Activated CD4-positive, alpha-beta T cell treated with anti-CD3 and anti-CD28 coated beads, Interleukin-2, amount 50 U/mL, for 1 hour (primary cell): ENCODE results near the gene PDXDC1.
"Not testable (repeated sequence)": the region's sequence is repeated elsewhere in the genome, so short reads cannot be mapped to it uniquely, and the experiment has no call there.

Source experiments
- DNase-seq: peaks from one replicate; pipeline ENCODE4 v3.0.0-alpha.2; 2020

Gene PDXDC1

DNA sequence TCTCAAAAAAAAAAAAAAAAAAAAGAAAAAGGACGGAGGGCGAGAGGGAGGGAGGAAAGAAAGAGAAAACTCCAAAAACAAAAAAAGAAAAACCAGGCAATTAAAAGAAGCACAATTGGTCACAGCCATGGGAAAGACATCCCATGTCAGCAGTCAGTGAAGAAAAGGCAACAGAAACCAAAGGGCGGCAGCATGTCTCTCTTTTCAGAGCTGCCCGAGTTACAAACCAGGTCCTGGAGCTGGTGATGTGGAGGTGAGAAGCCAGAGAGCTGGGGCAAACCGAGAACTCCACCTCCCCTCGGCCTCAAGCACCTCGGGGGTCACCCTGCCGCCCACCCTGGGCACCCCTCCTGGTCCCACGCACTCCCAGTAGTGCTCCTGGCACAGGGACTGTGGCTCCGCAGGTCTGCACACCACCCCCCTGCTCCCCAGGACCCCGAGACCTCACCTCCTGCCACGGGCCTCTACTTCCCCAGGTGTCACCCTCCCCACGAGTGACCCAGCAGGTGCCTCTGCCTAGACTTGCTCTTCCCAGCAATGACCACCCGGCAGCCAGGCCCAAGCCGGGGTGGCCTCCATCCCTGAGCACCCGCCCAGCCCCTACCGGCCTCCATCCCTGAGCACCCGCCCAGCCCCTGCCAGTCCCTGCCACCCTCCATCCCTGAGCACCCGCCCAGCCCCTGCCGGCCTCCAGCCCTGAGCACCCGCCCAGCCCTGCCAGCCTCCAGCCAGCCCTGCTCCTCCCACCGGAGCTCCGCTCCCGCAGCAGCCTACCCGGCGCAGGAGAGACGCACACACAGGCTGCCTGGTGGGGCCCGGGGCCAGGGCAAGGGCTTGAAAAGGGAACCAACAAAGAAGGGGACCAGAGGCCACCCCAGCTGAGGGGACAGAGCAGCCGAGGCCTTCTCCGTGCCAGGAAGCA lies 165.9 kb downstream of the PDXDC1 start:
- DNase-seq: not testable (repeated sequence)

DNA sequence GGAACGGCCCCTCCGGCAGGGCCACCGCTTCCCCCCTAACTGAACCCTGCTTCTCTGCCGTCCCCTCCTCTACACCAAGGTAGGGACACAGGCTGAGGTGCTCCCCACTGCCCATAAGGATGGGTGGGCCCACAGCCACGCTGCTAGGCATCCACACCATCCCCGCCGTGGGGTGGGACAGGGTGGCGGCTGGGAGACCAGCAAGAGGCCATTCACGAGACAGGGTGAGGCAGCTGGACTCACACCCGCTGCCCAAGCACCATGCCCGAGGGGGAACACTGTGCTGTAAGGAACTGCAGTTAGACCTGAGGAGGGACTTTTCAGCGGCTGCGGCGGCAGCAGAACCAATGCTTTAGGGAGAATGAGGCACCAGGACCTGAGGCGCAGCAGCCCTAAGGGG lies 166.8 kb downstream of the PDXDC1 start:
- no peak for DNase-seq

DNA sequence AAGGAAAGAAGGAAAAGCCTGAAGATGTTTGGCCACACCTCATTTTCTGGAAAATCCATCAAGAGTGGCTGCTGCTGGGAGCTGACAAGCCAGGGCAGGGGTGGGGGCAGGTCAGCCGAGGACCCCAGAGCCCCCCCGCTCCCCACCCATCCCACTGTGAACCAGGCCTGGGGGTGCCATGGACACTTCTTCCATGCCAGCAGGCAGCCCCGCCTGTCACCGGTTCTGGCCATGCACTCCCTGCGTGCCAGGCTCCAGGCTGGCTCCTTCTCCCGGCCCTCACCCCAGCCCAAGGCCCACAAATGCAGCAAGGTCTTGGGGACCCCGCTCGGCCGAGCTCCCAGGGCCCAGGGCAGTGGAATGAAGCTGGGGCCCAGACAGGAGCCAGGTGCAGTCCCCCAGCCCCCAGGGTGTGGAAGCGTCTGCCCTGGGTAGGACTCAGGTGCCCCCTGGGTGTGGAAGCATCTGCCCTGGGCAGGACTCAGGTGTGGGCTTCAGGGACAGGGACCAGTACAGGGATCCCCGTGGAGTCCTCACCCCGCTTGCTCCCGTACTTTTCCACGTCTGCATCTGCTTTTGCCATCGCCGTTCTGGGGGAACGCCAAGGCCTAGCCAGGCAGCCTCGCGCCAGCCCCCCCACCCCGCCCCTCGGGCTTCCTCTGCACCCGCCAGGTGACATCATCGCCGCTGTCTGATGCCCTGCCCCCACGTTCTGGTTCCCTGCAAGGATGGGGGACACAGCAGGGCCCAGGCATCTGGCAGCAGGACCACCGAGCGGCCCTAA lies 167.5 kb downstream of the PDXDC1 start:
- DNase-seq: not testable (repeated sequence)

DNA sequence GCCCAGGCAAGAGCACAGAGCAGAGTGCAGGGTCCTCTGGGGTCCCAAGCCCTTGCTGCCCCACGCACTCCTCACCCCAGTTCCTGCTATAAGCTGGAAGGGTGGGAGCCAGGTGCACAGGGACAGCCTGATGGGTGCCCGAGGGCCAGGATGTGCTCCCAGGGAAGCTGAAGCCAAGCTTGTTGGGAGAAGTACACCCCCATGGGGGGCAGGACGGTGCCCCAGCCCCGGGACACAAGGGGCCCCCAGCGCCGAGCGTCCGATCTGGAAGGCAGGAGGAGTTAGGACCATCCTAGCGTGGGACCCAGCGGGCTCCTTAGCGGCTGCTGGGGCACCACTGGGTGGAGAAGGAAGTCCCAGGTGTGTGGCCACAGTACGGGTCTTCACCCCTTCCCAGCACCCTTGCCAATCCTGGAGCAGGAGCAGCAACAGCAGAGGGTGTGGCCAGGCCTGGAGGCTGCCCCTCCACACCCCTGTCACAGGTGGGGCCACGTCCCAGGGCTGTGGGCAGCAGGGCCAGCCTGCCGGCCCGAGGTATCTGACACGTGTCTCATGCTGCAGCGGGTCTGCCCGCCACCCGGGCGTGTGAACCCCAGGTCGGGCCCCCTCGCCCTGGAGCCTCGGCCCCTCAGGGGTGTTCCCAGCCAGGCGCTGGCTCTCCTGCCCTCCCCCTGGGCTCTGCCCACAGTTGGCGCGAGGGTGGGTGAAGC lies 168.2 kb downstream of the PDXDC1 start:
- DNase-seq: not testable (repeated sequence)

DNA sequence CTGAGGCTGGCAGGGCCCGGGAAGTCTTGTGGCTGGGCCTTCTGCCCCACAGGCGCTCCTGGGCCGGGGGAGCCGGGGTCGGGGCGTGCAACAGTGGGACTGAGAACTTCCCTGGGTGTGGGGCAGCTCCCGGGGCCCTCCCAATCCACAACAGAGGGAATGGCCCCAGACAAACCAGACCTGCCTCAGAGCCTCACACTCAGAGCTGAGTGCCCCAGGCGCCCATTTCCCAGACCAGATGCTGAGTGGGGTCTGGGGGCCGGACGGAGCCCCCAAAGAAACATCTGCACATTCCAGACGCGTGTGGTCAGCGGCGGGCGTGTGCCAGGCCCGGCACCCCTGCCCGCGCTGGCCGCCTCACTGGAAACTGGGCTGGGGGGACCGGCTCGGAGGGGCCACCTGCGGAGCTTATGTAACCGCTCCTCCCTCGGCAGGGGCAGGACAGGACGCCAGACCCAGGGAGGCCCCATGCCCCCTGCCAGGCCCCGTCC lies 168.8 kb downstream of the PDXDC1 start:
- DNase-seq: not testable (repeated sequence)

DNA sequence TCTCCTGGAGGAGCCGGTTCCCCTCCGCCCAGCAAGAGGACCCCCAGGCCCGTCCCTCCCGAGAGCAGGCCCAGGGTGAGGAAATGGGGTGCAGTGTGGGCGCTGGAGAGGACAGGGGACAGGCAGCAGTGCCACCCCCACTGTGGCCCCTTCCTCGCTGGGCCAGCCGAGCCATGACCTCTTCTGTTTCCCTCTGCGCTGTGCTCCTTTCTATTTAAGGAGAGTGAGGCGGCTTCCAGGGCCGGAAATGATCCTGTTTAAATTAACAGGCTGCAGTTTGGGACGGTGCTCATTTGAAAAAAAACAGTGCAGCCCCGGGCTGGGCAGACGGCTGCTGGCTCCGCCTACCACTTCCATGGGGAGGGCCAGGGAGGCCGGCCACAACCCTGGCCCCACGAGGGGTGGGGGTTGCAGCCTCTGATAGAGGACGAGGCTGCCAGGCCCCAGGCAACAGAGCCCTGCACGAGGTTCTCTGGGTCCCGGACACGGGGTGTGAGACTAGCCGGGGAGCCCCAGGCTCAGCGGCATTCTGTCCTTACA lies 169.3 kb downstream of the PDXDC1 start:
- not testable (repeated sequence) for DNase-seq

DNA sequence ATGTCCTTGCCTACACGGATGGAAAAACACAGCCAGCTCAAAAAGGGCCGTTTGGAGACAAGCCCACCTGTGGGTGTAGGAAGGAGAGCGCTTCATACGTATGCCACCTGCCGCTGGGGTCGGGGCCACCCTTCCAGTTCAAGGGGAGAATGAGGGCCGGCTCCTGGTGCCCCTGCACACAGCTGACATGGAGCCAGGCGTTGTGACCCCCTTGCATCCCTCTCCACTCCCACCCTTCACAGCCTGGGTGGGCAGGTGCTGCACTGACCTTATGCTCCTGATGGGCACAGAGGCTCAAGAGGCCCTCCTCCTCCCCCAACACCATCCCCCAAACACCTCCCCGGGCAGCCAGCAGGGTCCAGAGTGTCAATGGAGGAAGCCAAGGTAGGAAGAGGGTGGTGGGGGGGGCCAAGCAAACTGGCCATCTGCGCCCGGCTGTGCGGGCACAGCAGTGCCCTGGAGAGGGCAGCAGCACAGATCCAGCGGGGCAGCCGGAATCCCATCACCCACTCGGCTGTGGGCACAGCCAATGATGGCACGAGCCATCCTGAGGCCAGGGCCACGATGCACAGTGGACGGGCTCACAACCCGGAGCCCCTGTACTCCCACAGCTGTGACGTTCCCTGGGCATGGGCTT lies 170.1 kb downstream of the PDXDC1 start:
- not testable (repeated sequence) for DNase-seq

DNA sequence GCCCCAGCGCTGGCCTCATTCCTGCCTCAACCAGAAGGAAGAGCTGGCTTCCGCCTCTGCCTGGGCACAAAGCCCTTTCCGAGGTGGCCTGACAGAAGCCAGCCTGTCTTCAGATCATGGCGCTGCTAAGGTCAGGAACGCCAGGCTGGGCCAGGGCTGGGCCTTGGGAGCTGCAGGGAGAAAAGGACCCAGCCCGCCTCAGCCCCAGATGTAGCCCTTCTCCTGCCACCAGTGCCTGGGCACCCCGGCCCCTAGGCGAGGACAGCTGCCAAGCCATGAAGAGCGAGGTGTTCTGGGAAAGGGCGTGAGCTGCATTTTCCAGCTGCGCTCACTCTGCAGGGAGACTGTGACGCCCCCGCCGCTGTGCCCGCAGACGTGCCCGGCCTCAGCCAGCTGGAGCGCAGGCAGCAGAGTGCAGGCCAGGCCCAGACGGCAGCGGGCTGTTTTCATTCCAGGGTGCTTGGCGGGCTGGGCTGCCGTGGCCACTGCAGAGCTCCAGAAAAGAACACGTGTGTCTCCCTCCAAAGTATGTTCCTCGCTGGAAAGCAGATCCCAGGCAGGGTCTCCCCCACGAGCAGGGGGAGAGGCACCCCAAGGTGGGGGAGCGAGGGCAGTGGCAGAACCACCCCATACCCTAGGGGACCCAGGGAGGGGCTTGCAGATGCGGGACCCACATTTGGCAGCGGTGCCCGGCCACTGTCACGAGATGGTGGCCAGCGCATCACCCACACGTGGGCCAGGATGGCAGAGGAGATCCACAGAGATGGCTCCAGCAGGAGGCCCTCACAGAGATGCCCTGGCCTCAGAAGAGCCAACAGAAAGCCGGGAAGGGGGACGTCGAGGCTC lies 170.8 kb downstream of the PDXDC1 start:
- not testable (repeated sequence) for DNase-seq

DNA sequence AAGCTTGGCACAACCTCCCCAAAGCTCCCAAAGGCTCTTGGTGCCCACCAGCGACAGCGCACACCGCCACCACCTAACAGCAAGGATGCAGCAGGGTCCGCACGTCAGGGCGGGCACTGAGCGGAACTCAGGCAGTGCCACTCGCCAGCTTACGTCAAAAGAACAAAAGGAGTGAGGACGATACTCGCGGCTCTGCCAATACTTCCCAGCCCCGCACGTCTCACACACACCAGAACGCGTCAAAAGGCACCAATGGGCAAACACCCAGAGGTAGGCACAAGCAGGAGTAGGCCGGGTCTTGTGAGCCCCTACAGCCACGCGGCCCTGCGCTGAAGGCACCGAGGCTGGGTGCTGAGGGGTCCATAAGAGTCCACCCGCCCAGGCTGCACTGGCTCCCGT lies 171.4 kb downstream of the PDXDC1 start:
- DNase-seq: not testable (repeated sequence)

DNA sequence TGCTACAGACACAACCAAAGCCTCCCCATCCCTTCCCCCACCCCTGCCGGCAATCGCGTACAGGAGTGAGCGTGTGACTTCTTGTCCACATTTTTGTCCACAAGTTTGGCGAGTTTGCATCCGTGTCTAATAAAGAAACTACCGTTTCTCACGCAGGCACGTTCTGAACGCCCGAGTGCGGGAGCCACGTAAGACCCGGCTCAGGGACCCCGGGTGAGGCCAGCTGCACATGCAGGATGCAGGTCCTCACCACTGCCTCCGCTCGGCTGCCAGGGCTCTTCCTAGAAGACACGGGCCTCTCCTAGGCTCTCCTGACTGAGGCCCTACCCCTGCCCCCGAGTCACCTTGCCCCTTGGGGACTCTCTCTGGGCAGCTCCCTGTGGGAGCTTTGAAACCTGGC lies 174.0 kb downstream of the PDXDC1 start:
- not testable (repeated sequence) for DNase-seq

DNA sequence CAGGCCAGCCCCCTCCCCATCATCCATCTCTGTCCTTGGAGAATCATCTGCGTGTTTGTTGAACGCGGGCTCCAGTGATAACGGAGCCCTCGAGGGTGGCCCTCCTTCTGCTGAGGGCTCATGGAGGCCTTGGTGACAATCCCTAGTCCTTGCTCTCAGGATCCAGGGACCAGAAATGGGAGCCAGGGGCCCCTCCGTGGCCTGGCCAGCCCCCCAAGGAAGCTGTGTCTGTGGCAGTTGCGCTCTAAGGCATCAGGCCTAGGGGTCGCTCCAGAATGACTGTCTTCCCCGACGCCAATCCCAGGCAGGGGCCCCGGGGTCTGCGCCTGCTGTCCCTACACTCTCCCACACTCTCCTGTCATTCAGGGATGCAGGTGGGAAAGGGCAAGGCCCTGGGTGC lies 174.4 kb downstream of the PDXDC1 start:
- not testable (repeated sequence) for DNase-seq

DNA sequence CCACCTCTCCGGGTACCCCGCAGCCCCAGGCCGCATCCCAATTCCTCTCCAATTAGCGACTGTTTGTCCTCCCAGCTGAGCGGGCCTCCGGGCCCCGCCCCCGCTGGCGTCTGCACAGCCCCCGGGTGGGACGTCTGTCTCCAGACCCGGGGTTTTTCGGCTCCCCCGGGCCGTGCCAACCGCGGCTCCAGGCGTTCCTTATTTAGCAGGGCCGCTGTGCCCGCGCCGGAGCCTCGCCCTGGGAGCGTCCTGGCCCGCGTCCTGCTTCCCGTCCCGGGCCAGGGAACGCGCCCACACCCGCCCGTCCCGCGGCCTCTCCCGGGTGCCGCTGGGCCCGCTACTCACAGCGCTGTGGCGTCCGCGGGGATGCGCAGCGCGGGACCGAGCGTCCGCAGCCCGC lies 179.2 kb downstream of the PDXDC1 start:
- not testable (repeated sequence) for DNase-seq

DNA sequence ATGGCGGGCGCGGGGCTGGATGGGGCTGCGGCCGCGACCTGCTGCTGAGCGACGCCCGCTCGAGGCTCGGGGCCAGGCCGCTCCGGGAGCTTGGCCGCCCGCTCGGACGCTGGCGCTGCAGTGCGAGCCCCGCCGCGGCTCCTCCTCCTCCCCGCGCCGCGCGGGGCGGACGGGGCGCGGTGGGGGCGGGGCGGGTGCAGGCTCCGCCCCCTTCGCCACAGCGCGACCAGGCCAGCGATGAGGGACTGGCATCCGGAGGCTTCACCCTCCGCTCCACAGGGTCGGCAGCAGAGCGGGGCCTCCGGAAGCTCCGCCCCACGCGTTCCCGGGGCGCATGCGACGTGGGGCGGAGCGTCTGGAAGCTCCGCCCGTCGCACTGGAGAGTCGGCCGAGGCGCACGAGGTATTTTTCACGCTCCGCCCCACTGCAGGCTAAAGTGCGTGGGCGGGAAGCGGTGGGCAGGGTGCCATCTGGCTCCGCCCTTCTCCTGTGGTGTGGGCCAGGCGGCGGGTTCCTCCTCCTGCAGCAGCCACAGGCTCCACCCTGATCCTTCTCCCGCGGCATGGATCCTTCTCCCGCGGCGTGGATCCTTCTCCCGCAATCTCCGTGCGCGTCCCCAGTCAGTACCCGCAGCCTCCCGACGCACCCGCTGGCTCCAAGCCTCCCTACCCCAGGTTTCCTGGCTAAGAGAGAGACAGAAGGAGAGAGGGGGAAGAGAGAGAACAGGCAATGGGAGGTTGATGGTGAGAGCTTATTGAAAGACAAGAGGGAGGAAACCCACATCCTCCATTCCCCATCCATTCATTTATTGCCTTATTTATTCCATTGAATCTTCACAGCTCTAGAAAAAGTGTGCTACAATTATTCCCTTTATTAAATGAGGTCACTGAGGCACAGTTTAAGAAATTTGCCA lies 180.1 kb downstream of the PDXDC1 start:
- DNase-seq: peak; percentile 78

DNA sequence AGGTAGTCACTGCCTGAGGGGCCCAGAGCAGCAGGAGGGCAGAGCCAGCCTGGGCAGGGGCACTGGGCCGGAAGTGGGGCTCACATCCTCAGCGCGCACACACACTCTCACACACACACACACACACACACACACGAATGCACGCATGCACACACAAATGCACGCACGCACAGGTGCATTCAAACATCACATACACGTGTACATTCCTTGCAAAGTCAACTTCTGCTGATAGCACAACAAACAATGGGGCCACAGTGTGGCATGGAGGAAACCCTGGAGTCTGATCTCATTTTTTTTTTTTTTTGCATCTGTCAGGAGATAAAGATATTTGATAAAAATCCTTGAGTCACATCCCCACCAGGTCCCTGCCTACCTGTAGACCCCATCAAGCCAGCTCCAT lies 182.8 kb downstream of the PDXDC1 start:
- DNase-seq: not testable (repeated sequence)

DNA sequence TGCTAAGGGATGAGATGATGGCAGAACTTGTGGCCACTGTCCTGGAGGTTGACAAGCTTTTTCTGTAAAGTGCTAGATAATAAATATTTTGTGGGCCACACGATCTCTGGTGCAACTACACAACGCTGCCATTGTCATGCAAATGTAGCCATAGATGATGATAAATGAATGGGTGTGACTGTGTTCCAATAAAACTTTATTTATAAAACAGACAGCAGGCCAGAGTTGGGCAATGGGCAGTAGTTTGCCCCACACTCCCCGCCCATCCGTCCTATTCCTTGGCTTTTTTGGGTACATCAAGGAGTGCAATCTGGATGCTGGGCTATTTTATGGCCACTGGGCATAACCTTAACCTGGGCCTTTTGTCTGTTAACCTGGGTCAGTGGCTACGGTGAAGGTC lies 184.8 kb downstream of the PDXDC1 start:
- not testable (repeated sequence) for DNase-seq

DNA sequence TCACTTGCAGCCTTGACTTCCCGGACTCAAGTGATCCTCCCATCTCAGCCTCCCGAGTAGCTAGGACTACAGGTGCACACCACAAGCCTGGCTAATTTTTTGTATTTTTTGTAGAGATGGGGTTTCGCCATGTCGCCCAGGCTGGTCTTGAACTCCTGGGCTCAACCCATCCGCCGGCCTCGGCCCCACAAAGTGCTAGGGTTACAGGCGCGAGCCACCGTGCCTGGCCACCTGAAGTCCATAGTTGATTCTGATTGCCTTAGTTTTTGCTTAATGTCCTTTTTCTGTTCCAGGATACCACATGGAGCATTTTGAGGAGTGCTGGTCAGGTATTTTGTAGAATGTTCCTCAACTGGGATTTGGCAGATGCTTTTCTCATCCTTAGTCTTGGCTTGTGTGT lies 185.7 kb downstream of the PDXDC1 start:
- not testable (repeated sequence) for DNase-seq

DNA sequence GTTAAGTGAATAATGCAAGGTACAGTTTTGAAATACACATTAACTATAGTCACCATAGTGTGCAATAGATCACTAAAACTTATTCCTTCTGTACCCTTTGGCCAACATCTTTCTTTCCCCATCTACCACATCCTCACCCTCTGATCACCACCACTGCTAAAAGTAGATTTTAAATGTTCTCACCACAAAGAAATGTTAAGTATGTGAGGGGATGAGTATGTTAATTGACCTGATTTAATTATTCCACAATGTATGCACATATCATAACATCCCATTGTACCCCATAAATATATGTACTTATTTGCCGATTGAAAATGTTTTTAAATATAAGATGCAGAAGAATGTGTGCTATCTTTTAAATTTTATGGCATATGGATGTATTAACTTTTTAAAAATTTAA lies 188.2 kb downstream of the PDXDC1 start:
- DNase-seq: not testable (repeated sequence)

DNA sequence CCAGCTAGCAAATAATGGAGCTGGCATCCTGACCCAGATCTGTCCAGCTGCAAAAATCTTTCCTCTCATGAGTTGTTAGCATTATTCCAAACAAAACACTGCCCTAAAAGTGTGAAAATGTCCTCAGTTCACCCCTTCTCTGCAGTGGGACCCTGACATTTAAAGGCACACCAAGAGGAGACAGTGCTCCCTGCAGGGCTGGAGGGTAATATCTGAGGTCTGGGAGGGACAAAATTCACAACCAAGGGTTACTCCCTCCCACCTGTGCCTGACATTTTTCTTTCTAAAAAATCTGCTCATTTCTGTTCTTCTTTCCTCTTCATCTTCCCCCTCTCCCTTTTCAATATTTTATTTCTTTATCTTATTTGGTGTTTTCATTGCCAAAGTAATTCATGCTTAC lies 191.4 kb downstream of the PDXDC1 start:
- DNase-seq: not testable (repeated sequence)

DNA sequence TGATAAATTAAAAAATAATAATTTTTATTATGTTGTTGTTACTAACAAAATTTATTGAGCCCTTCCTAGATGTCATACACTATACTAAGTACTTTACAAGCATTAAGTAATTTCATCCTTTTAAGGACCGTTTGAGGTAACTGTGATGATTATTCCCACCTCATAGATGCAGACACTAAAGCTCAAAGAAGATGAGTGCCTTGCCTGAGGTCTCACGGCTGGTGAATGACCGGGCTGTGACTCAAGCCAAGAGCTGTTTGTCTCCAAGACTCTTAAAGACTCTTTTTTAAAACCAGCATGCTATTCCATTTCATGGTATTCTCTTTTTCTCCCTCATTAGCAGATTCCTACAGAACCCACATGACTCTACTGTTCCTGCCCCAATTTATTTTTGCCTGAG lies 193.5 kb downstream of the PDXDC1 start:
- DNase-seq: not testable (repeated sequence)
